ENCODE measurements around the gene TDP1.

DNA sequence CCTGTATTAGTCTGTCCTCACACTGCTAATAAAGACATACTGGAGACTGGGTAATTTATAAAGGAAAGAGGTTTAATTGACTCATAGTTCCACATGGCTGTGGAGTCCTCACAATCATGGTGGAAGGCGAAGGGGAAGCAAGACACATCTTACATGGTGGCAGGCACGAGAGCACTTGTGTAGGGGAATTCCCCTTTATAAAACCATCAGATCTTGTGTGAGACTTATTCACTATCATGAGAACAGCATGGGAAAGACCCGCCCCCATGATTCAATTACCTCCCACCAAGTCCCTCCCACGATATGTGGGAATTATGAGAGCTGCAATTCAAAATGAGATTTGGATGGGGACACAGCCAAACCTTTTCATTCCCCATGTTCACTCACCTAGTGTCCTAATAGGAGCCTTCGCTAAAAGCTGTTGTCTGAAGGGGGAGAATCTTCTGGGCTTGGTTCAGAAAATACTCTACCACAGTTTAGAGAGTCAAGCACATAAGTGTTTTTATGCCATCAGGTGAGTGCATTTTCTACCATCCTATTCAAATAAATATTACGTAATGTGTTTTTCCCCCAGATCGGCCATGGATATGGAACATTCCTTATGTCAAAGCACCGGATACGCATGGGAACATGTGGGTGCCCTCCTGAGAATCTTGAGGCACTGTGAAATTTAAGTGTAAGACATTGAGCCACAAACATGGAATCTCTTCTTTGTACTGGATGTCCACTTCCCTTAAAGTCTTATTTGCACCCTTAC lies 86.9 kb downstream of the TDP1 start:
- TF ChIP-seq EZH2 (IDR thresholded peaks at IDR 0.05; ENCODE audit: borderline replicate concordance, insufficient read depth, low read depth, low read length, poor library complexity, severe bottlenecking), result no peak
- no peak for TF ChIP-seq CTCF (IDR thresholded peaks at IDR 0.05)

Data from B cell (primary cell).